WI38 (cell line): ENCODE data around the gene THRSP.

Experiments used
- H3K4me3 ChIP-seq: 2 replicates; pipeline ENCODE4 v1.5.1; 2011; ENCODE audit warnings: low read depth, mild to moderate bottlenecking, control low read depth, low read length
- TF ChIP-seq, protein P1 (sequence below): IDR thresholded peaks from 2 replicates; pipeline ENCODE4 v1.5.1; 2012; ENCODE audit warnings: low read depth, mild to moderate bottlenecking, control low read depth, low read length

THRSP gene

DNA sequence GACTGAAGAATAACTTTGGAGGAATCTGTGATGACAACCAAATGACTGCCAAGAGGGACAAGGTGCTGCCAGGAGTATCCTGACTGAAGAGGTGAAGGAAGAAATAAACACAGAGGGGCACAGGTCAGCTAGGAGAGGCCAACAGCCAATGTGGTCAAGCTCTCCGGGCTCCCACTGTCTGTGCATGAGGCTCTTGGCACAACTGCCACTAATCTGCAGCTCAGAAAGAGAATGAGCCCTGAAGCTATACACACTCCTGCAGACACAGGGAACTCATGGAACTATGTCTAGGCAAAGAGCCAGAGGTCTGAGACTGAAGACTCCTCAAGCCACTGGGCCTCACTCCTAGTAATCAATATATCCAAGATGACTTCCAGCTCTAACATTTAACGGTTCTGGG, 7.0 kb downstream of the THRSP start:
- H3K4me3 ChIP-seq: no peak overlapping the region
- TF ChIP-seq, protein P1, sequence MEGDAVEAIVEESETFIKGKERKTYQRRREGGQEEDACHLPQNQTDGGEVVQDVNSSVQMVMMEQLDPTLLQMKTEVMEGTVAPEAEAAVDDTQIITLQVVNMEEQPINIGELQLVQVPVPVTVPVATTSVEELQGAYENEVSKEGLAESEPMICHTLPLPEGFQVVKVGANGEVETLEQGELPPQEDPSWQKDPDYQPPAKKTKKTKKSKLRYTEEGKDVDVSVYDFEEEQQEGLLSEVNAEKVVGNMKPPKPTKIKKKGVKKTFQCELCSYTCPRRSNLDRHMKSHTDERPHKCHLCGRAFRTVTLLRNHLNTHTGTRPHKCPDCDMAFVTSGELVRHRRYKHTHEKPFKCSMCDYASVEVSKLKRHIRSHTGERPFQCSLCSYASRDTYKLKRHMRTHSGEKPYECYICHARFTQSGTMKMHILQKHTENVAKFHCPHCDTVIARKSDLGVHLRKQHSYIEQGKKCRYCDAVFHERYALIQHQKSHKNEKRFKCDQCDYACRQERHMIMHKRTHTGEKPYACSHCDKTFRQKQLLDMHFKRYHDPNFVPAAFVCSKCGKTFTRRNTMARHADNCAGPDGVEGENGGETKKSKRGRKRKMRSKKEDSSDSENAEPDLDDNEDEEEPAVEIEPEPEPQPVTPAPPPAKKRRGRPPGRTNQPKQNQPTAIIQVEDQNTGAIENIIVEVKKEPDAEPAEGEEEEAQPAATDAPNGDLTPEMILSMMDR: no peak

DNA sequence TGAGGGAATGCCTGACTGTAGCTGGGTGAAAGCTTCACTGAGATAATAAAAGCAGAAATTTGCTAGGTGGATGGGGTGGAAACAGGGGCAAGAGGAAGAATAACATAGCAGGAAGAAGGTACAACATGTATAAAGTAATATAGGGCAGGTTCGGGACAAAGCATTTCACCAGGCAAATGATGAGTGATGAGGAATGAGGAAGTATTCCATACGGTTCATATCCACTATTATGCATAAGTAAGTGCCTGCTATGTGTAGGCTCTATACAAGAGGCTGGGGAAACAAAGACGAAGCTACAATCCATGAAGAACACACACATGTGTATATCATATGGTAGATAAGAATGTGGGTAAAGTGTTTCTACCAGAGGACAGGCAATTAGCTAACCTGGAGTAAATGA, 8.1 kb downstream of the THRSP start:
- H3K4me3 ChIP-seq: no peak overlapping the region
- TF ChIP-seq, protein P1: no peak

DNA sequence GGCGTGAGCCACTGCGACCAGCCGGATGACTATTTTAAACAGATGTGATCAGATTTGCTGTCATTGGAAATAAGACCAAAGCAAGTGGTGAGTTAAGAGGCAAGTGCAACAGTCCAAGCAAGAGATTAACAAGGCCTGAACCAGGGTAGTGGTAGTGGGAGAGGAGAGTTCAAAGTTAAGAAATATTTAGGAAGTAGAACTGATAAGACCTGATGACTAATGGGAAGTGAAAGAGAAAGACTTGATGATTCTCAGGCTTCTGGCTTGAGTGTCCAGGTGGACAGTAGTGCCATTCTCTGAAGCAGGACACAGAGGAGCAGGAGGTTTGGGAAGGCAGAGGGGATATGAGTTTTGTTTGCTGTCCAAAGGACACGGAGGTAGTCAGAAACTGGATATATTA, 8.8 kb downstream of the THRSP start:
- no peak overlapping the region for H3K4me3 ChIP-seq
- TF ChIP-seq, protein P1: no peak

DNA sequence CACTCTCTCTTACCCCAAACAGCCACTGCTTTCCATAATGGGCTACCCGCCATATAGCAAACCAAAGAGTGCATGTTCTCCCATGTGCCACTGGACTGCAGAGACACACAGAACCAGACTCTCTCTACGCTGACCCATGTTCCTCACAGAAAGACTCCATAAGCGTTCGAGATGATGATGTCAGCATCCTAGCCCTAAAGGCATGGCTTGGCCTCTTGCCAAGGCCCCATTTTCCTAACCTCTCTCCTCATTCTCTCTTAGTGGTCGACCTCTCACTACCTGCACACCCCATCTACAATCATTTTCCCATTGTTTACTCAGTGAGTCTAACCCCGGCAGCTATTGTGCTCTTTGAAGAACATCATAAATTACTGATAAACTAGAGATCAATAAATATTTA, 11.1 kb downstream of the THRSP start:
- TF ChIP-seq, protein P1: no peak
- no peak overlapping the region for H3K4me3 ChIP-seq

DNA sequence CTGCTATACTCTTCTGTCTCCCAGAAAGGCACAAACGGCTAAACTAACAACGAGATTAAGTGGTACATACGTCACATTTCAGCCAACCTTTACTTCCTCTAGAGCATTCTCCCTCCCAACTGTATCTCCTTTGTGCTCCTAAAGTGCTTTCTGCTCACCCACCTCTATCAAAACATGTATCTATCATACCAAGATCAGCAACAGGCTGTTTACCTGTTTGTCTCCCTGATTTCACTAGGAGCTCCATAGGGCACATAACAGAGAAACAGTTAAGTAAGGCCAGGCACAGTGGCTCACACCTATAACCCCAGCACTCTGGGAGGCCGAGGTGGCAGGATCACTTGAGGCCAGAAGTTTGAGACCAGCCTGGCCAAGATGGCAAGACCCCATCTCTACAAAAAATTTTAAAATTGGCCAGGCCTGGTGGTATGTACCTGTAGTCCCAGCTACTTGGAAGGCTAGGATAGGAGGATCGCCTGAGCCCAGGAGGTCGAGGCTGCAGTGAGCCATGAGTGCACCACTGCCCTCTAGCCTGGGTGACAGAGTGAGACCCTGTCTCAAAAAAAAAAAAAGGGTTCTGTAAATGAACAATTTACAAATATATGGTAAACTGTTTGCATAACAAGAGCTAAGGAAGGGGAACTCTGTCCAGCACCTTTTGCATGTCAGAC, 13.2 kb downstream of the THRSP start:
- TF ChIP-seq, protein P1: no peak
- H3K4me3 ChIP-seq: no peak overlapping the region

DNA sequence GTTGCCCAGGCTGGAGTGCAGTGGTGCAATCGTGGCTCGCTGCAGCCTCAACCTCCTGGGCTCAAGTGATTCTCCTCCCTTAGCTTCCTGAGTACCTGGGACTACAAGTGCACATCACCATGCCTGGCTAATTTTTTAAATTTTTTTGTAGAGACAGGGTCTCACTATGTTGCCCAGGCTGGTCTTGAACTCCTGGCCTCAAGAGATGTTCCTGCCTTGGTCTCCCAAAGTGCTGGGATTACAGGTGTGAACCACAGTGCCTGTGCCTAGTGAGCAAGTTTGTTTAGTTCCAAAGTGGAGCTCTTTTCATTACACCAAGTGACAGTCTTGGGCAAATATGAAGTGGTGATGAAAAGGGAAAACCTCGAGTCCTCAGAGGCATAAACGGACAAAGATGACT, 13.9 kb downstream of the THRSP start:
- peak overlapping the region; percentile 79 for H3K4me3 ChIP-seq

DNA sequence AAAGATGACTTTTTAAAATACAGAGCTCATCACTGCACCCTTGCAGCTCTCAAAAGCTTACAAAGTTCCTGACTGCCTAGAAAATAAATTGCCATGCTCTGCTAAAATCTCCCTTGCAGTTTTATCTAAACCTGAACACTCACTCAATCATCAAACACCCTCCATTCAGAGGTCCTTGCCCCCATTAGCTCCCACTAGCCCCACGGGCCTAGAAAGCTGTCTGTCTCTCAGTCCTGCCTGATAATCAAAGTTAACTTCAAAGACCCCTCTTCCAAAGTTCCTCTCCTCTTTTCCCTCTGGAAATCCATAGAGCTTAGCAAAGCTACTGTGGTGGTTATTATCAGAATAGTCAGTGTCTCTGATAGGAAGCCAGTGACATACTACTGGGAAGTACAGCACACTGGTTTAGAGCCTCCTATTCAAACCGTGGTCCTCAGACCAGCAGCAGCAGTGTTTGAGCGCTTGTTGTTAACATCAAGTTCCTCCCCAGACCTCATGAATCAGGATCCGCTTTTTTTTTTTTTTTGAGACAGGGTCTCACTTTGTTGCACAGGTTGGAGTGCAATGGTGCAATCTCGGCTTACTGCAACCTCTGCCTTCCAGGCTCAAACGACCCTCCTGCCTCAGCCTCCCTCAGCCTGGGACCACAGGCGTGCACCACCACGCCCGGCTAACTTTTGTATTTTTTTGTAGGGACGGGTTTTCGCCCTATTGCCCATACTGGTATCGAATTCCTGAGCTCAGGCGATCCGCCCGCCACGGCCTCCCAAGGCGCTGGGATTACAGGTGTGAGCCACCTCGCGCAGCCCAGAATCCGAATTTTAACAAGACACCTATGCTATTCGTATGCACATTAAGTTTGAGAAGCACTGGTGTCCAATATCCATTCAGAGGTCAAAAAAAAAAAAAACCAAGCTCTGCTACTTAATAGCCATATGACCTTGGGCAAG, 14.8 kb downstream of the THRSP start:
- TF ChIP-seq, protein P1: no peak
- H3K4me3 ChIP-seq: peak overlapping the region; percentile 79
